Measurements from ENCODE around the gene ARG2.

The ARG2 gene

GRCh38 chr14:67577181-67577808 is 42.4 kb upstream of the ARG2 start:
- Histone ChIP-seq H3K36me3 (ENCODE audit: insufficient read depth, low read length) (no peaks in the 10 kb centered on the region), H3K27ac (ENCODE audit: low read depth, low read length) (no peak overlapping the region), H3K4me3 (ENCODE audit: low read depth in 1 of 2, low read length in 2 of 2) (no peak overlapping the region)

GRCh38 chr14:67577909-67578749 is 41.6 kb upstream of the ARG2 start:
- no peak overlapping the region for H3K9ac ChIP-seq (ENCODE audit: low read length)

More at GRCh38 chr14:67577181-67577808, 42.4 kb upstream of the ARG2 start:
- no peaks in the 10 kb centered on the region for H3K9me3 ChIP-seq (ENCODE audit: low read length)
- H3K27me3 ChIP-seq (ENCODE audit: control insufficient read depth in 1 of 2, insufficient read depth in 2 of 2, low read length in 2 of 2): no peaks in the 10 kb centered on the region
- no peaks in the 10 kb centered on the region for H3K4me1 ChIP-seq (ENCODE audit: insufficient read depth, low read length)
- H3K9ac ChIP-seq (ENCODE audit: low read length): no peak overlapping the region

GRCh38 chr14:67579040-67579439 is 40.7 kb upstream of the ARG2 start:
- no peaks in the 10 kb centered on the region for H3K9me3 ChIP-seq (ENCODE audit: low read length)
- H3K27ac ChIP-seq (ENCODE audit: low read depth, low read length): no peak overlapping the region
- no peaks in the 10 kb centered on the region for H3K36me3 ChIP-seq (ENCODE audit: insufficient read depth, low read length)
- H3K4me1 ChIP-seq (ENCODE audit: insufficient read depth, low read length): no peaks in the 10 kb centered on the region
- no peak overlapping the region for H3K4me3 ChIP-seq (ENCODE audit: low read depth in 1 of 2, low read length in 2 of 2)
- H3K27me3 ChIP-seq (ENCODE audit: control insufficient read depth in 1 of 2, insufficient read depth in 2 of 2, low read length in 2 of 2): no peaks in the 10 kb centered on the region
- H3K9ac ChIP-seq (ENCODE audit: low read length): no peak overlapping the region

More at GRCh38 chr14:67577909-67578749, 41.6 kb upstream of the ARG2 start:
- no peak overlapping the region for H3K4me3 ChIP-seq (ENCODE audit: low read depth in 1 of 2, low read length in 2 of 2)
- H3K4me1 ChIP-seq (ENCODE audit: insufficient read depth, low read length): no peaks in the 10 kb centered on the region
- H3K36me3 ChIP-seq (ENCODE audit: insufficient read depth, low read length): no peaks in the 10 kb centered on the region
- no peaks in the 10 kb centered on the region for H3K27me3 ChIP-seq (ENCODE audit: control insufficient read depth in 1 of 2, insufficient read depth in 2 of 2, low read length in 2 of 2)
- no peak overlapping the region for H3K27ac ChIP-seq (ENCODE audit: low read depth, low read length)
- no peaks in the 10 kb centered on the region for H3K9me3 ChIP-seq (ENCODE audit: low read length)

GRCh38 chr14:67579636-67580035 is 40.1 kb upstream of the ARG2 start:
- no peak overlapping the region for H3K27ac ChIP-seq (ENCODE audit: low read depth, low read length)
- H3K9ac ChIP-seq (ENCODE audit: low read length): no peak overlapping the region
- no peaks in the 10 kb centered on the region for H3K4me1 ChIP-seq (ENCODE audit: insufficient read depth, low read length)
- no peak overlapping the region for H3K4me3 ChIP-seq (ENCODE audit: low read depth in 1 of 2, low read length in 2 of 2)
- no peaks in the 10 kb centered on the region for H3K36me3 ChIP-seq (ENCODE audit: insufficient read depth, low read length)
- H3K27me3 ChIP-seq (ENCODE audit: control insufficient read depth in 1 of 2, insufficient read depth in 2 of 2, low read length in 2 of 2): no peaks in the 10 kb centered on the region
- H3K9me3 ChIP-seq (ENCODE audit: low read length): no peaks in the 10 kb centered on the region

GRCh38 chr14:67580336-67581171 is 39.2 kb upstream of the ARG2 start:
- H3K9ac ChIP-seq (ENCODE audit: low read length): no peak overlapping the region
- no peak overlapping the region for H3K4me3 ChIP-seq (ENCODE audit: low read depth in 1 of 2, low read length in 2 of 2)
- no peak overlapping the region for H3K27ac ChIP-seq (ENCODE audit: low read depth, low read length)
- no peaks in the 10 kb centered on the region for H3K27me3 ChIP-seq (ENCODE audit: control insufficient read depth in 1 of 2, insufficient read depth in 2 of 2, low read length in 2 of 2)
- H3K9me3 ChIP-seq (ENCODE audit: low read length): no peaks in the 10 kb centered on the region
- H3K4me1 ChIP-seq (ENCODE audit: insufficient read depth, low read length): no peaks in the 10 kb centered on the region
- peaks cover 4% of the 10 kb centered on the region for H3K36me3 ChIP-seq (ENCODE audit: insufficient read depth, low read length)

- Histone ChIP-seq H3K4me1 (ENCODE audit: insufficient read depth, low read length) (no peaks in the 10 kb centered on the region), H3K9ac (ENCODE audit: low read length) (no peak overlapping the region), H3K9me3 (ENCODE audit: low read length) (no peaks in the 10 kb centered on the region), H3K36me3 (ENCODE audit: insufficient read depth, low read length) (peaks cover 8% of the 10 kb centered on the region), H3K27ac (ENCODE audit: low read depth, low read length) (no peak overlapping the region), H3K4me3 (ENCODE audit: low read depth in 1 of 2, low read length in 2 of 2) (no peak overlapping the region), H3K27me3 (ENCODE audit: control insufficient read depth in 1 of 2, insufficient read depth in 2 of 2, low read length in 2 of 2) (no peaks in the 10 kb centered on the region)
Measured at GRCh38 chr14:67581643-67582042, 38.1 kb upstream of the ARG2 start.

GRCh38 chr14:67582061-67582460 is 37.7 kb upstream of the ARG2 start:
- H3K4me3 ChIP-seq (ENCODE audit: low read depth in 1 of 2, low read length in 2 of 2): no peak overlapping the region
- no peaks in the 10 kb centered on the region for H3K9me3 ChIP-seq (ENCODE audit: low read length)
- no peak overlapping the region for H3K9ac ChIP-seq (ENCODE audit: low read length)
- no peak overlapping the region for H3K27ac ChIP-seq (ENCODE audit: low read depth, low read length)
- peaks cover 10% of the 10 kb centered on the region for H3K36me3 ChIP-seq (ENCODE audit: insufficient read depth, low read length)
- H3K4me1 ChIP-seq (ENCODE audit: insufficient read depth, low read length): no peaks in the 10 kb centered on the region
- no peaks in the 10 kb centered on the region for H3K27me3 ChIP-seq (ENCODE audit: control insufficient read depth in 1 of 2, insufficient read depth in 2 of 2, low read length in 2 of 2)

GRCh38 chr14:67583711-67584644 is 35.7 kb upstream of the ARG2 start:
- no peaks in the 10 kb centered on the region for H3K4me1 ChIP-seq (ENCODE audit: insufficient read depth, low read length)
- no peaks in the 10 kb centered on the region for H3K27me3 ChIP-seq (ENCODE audit: control insufficient read depth in 1 of 2, insufficient read depth in 2 of 2, low read length in 2 of 2)
- H3K36me3 ChIP-seq (ENCODE audit: insufficient read depth, low read length): peaks cover 25% of the 10 kb centered on the region
- H3K27ac ChIP-seq (ENCODE audit: low read depth, low read length): no peak overlapping the region
- H3K9ac ChIP-seq (ENCODE audit: low read length): no peak overlapping the region
- no peaks in the 10 kb centered on the region for H3K9me3 ChIP-seq (ENCODE audit: low read length)
- no peak overlapping the region for H3K4me3 ChIP-seq (ENCODE audit: low read depth in 1 of 2, low read length in 2 of 2)

- no peaks in the 10 kb centered on the region for H3K9me3 ChIP-seq (ENCODE audit: low read length)
- H3K36me3 ChIP-seq (ENCODE audit: insufficient read depth, low read length): peaks cover 35% of the 10 kb centered on the region
- no peak overlapping the region for H3K27ac ChIP-seq (ENCODE audit: low read depth, low read length)
- no peaks in the 10 kb centered on the region for H3K27me3 ChIP-seq (ENCODE audit: control insufficient read depth in 1 of 2, insufficient read depth in 2 of 2, low read length in 2 of 2)
- H3K4me1 ChIP-seq (ENCODE audit: insufficient read depth, low read length): no peaks in the 10 kb centered on the region
- H3K9ac ChIP-seq (ENCODE audit: low read length): no peak overlapping the region
- no peak overlapping the region for H3K4me3 ChIP-seq (ENCODE audit: low read depth in 1 of 2, low read length in 2 of 2)
Measured at GRCh38 chr14:67584978-67585377, 34.7 kb upstream of the ARG2 start.

GRCh38 chr14:67586369-67586768 is 33.4 kb upstream of the ARG2 start:
- no peaks in the 10 kb centered on the region for H3K9me3 ChIP-seq (ENCODE audit: low read length)
- peaks cover 40% of the 10 kb centered on the region for H3K36me3 ChIP-seq (ENCODE audit: insufficient read depth, low read length)
- no peak overlapping the region for H3K9ac ChIP-seq (ENCODE audit: low read length)
- no peaks in the 10 kb centered on the region for H3K4me1 ChIP-seq (ENCODE audit: insufficient read depth, low read length)
- no peaks in the 10 kb centered on the region for H3K27me3 ChIP-seq (ENCODE audit: control insufficient read depth in 1 of 2, insufficient read depth in 2 of 2, low read length in 2 of 2)
- H3K4me3 ChIP-seq (ENCODE audit: low read depth in 1 of 2, low read length in 2 of 2): no peak overlapping the region
- H3K27ac ChIP-seq (ENCODE audit: low read depth, low read length): no peak overlapping the region

Measured in muscle layer of colon (tissue), 2 donors.